HG02642 (cell line): ENCODE measurements around the gene LANCL1.

Experiments used
- ATAC-seq: cut with Tn5 transposase; IDR thresholded peaks from one replicate; pipeline ENCODE4 v1.9.1; 2021; ENCODE audit warnings: mild to moderate bottlenecking; ENCODE audit not compliant: unreplicated experiment, poor library complexity

LANCL1 gene

DNA sequence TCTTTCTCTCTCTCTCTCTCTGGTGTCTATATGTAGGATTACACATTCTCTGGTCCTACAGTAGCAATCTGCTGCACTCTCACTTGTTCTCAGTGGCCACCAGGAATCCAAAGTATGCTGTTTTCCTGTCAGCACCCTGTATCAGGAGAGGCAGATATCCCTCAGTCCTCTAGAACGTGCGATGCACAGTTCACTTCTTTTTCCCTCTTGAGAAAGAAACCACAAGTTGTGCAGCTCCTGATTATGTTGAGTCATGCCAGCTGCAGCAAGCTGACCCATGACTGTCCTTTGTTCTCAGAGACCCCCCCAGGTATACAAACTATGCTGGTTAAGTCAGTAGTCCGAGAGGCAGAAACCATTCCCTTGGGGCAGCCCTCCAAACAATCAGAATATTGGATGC, 54.6 kb downstream of the LANCL1 start:
- ATAC-seq = no peak

GRCh38 chr2:210412660-210413059, 63.9 kb downstream of the LANCL1 start:
- ATAC-seq = no peak

DNA sequence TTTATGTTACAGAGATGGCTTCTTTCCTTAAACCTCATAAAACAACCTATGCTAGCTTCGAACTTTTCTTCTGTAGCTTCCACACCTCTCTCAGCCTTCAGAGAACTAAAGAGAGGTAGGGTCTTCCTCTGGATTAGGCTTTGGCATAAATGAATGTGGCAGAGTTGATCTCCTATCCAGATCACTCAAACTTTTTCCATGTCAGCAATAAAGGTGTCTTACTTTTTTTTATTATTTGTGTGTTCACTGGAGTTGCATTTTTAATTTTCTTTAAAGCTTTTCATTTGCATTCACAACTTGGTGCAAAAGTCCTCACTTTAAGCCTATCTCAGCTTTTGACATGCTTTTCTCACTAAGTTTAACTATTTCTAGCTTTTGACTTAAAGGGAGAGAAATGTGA, 66.0 kb downstream of the LANCL1 start:
- ATAC-seq = no peak

- ATAC-seq = no peak
Measured at GRCh38 chr2:210399440-210400041, 77.0 kb downstream of the LANCL1 start.

- ATAC-seq = no peak
Measured at GRCh38 chr2:210392469-210392881, 84.1 kb downstream of the LANCL1 start.

DNA sequence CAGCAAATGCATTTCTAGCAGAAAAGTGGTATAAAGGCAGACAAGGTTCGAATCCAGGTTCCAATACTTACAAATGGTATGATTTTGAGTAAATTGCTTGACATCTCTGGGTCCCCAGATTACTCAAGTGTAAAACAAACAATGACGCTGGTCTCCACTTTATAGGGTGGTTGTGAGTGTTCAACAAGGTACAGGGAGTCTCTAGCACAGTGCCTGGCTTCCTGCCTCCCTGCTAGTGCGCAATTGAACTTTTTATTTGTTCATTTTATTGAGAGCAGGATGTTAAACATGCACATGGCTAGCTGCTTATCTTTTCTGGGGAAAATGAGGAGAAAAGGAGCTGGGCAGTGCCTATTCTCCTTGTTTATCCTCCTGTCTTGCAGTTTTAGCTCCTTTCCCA, 86.7 kb downstream of the LANCL1 start:
- ATAC-seq = no peak

DNA sequence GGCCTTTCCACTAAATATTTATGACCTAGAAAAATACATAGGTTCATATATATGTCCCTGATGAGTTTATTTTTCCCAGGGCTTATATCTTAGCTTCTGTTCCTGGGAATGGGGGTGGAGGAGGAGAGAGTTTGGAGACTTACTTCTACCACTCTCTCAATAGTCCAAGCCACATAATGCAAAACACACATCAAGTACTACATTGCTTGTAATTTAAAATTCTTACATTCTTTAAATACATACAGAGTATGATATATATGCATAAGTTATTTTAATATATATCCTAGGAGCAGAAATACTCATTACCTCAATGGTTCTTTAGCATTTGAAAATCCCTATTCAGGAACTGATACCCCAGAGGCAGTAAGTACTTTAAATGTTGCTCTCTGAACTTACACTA, 88.4 kb downstream of the LANCL1 start:
- no peak for ATAC-seq

GRCh38 chr2:210387074-210387473, 89.5 kb downstream of the LANCL1 start:
- no peak for ATAC-seq
